K562 treated with DMSO at 1 percent for 12 hours (cell line): ENCODE results near the gene MAIP1. TPM values are rescaled to one million over a fixed set of nuclear protein-coding genes. Genes with fewer than 3 reads are reported as not detected.

Experiments used
- total RNA-seq: library from RNA; unstranded; fragments of 300-600 nt; gene quantifications from 2 replicates; pipeline ENCODE4 v1.2.3, GENCODE V29; 2022; ENCODE audit not compliant: insufficient read depth

The MAIP1 gene
- total RNA-seq, result 9.1 and 20.7 TPM in 2 replicates

GRCh38 chr2:199955339-199956061 is at the start of gene MAIP1, which contains the start of gene TYW5:
Gene MAIP1, plus strand, starts transcription at chr2:199955582. Its CDS starts 217 bp downstream, at chr2:199955799.
Gene TYW5, minus strand, starts transcription at chr2:199955491. Its CDS starts 21 bp downstream, at chr2:199955470.

GRCh38 chr2:199911052-199911876 is 44.1 kb upstream of the MAIP1 start, which contains the start of gene C2orf69:
Gene C2orf69, plus strand, starts transcription at chr2:199911293. Its CDS starts 146 bp downstream, at chr2:199911439.

Other genes starting within 250 kb of the MAIP1 start
- gene FTCDNL1, start 104.4 kb upstream of the MAIP1 start, total RNA-seq, result not detected in 2 replicates
- 2.1 and 5.8 TPM in 2 replicates for gene C2orf69, start 44.3 kb upstream of the MAIP1 start, total RNA-seq
- 0.69 and 2.6 TPM in 2 replicates for gene TYW5, start 91 bp upstream of the MAIP1 start, total RNA-seq